Upper lobe of right lung (tissue), 1 donor: Measurements from ENCODE around the gene NOP53. TPM values are rescaled to one million over a fixed set of nuclear protein-coding genes. Genes with fewer than 3 reads are reported as not detected.

ENCODE experiments used
- ATAC-seq: fragments of 200-7000 bp; cut with Tn5 transposase; one replicate; pipeline ENCODE4 v1.9.1; 2020; ENCODE audit warnings: mild to moderate bottlenecking, moderate library complexity
- DNase-seq: peaks from one replicate; pipeline ENCODE4 v3.0.0-alpha.2; 2020
- H3K27ac ChIP-seq: fragments of 200-600 bp; one replicate; pipeline ENCODE4 v1.8.0; 2022
- H3K27me3 ChIP-seq: fragments of 200-600 bp; one replicate; pipeline ENCODE4 v1.8.0; 2022; ENCODE audit warnings: mild to moderate bottlenecking
- H3K36me3 ChIP-seq: fragments of 200-600 bp; one replicate; pipeline ENCODE4 v1.8.0; 2022
- H3K4me1 ChIP-seq: fragments of 200-600 bp; one replicate; pipeline ENCODE4 v1.8.0; 2022
- H3K4me3 ChIP-seq: fragments of 200-600 bp; one replicate; pipeline ENCODE4 v1.8.0; 2022; ENCODE audit warnings: mild to moderate bottlenecking
- H3K9me3 ChIP-seq: fragments of 200-600 bp; one replicate; pipeline ENCODE4 v1.8.0; 2022
- CTCF ChIP-seq: fragments of 200-600 bp; IDR thresholded peaks from one replicate; pipeline ENCODE4 v1.8.0; 2022; ENCODE audit warnings: antibody characterized with exemption
- intact Hi-C: fragments of 100-400 bp; cut with DNase I; formaldehyde crosslinking; loops from one replicate; pipeline ENCODE4 v1.11.0; 2022
- long read RNA-seq: library from polyadenylated mRNA; unstranded; transcript quantifications from one replicate; pipeline ENCODE4 v2.0.0, GENCODE V29; 2021
- total RNA-seq: library from RNA; stranded (reverse); fragmentation: NEBNext Ultra II Directional; extraction: Animal tissue kit (Norgen Biotek cat#: 25700); gene quantifications from one replicate; pipeline ENCODE4 v1.2.1, GENCODE V29; 2021
- donor health status: DM: no; HTN: yes; CAD: no; lungs with severe emphysema.

The NOP53 gene
- 260 TPM for total RNA-seq
- long read RNA-seq, transcript NOP53-201 (13 exons, 1,528 nt), result major isoform, 395 of 464 reads
- long read RNA-seq, partial matches to known transcripts, result 59 of 464 reads
- long read RNA-seq, other reads (novel, unspliced or antisense), result 10 of 464 reads

- Histone ChIP-seq H3K4me3 (peak within 1 kb of the TSS; percentile 77), H3K36me3 (peaks cover 48% of the 10 kb centered on the region), H3K27me3 (no peaks in the 10 kb centered on the region), H3K27ac (peak within 1 kb of the TSS; percentile 97), H3K4me1 (peaks cover 35% of the 10 kb centered on the region), H3K9me3 (no peaks in the 10 kb centered on the region)
- no peak for TF ChIP-seq CTCF
- intact Hi-C loops, result no loop called here
- DNase-seq (peak; percentile 98), ATAC-seq (peak; percentile 74)
Measured at GRCh38 chr19:47745010-47745901, at the start of gene NOP53. NOP53 (plus strand) TSS chr19:47745546; CDS start chr19:47745560, 14 bp downstream.

DNA sequence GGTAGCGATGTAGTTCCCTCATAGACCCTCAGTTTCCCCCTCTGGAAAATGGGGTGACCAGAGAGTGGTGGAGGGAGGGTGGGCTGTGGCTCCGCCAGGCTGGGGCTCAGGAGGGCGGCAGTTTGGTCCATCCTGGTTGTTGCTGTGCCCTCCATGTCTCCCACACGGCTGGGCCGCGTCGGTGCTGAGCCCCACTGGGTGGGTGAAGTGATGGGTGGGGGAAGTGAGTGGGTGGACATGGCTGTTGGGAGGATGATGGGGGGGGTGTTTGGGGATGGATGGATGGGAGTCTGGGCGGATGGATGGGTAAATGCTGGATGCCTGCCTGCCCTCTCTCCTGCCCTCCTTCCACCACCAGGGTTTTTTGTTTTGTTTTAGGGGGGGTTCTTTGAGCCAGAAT is 48.7 kb upstream of the NOP53 start:
- DNase-seq, result no peak
- intact Hi-C loops, result loop anchor here (5.0 to 10.0 kb wide), 2 partner anchors 82 to 259 kb away; no protein-coding TSS in a partner anchor
- Histone ChIP-seq H3K27me3 (no peaks in the 10 kb centered on the region), H3K36me3 (peaks cover 37% of the 10 kb centered on the region), H3K9me3 (no peaks in the 10 kb centered on the region), H3K4me1 (no peaks in the 10 kb centered on the region), H3K4me3 (no peak overlapping the region), H3K27ac (no peak overlapping the region)
- no peak for TF ChIP-seq CTCF
- ATAC-seq, result no peak

GRCh38 chr19:47697863-47698609 is 47.3 kb upstream of the NOP53 start:
- H3K27me3 ChIP-seq, result no peaks in the 10 kb centered on the region
- DNase-seq, result peak; percentile 84
- no peaks in the 10 kb centered on the region for H3K9me3 ChIP-seq
- peak; percentile 94 for ATAC-seq
- H3K4me3 ChIP-seq, result no peak overlapping the region
- peaks cover 40% of the 10 kb centered on the region for H3K36me3 ChIP-seq
- peak overlapping the region; percentile 34 for H3K27ac ChIP-seq
- H3K4me1 ChIP-seq, result no peaks in the 10 kb centered on the region
- intact Hi-C loops, result loop anchor here (5.0 to 10.0 kb wide), 2 partner anchors 83 to 261 kb away; no protein-coding TSS in a partner anchor
- peak; percentile 97 for TF ChIP-seq CTCF

DNA sequence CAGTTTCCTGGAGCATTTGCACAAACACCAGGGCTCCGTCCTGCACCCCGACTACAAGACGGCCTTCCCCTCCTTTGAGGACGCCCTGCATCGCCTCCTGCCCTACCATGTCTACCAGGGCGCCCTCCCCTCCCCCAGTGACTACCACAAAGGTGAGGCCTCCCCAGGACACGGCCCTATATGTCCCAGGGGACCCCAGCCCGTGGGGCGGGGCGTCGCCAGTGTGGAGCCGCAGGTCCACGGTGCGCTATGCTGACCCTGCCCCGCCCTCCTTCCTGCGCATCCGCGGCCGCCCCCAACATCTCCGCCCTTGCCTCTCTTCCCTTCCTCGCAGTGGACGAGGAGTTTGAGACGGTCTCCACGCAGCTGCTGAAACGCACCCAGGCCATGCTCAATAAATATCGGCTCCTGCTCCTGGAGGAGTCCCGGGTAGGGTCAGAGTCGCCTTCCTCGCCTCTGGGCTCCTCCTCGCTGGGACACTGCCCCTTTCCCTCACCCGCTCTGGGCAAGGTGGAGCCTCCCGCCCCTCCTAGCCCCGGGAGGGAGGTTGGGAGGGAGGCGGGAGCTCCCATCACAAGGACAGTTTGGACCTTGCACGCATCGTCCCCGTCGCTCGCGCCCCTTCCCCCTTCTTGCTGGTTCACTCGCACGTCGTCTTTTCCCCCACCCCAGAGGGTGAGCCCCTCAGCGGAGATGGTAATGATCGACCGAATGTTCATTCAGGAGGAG is 46.6 kb upstream of the NOP53 start:
- no peak for DNase-seq
- ATAC-seq, result no peak
- intact Hi-C loops, result loop anchor here (5.0 to 10.0 kb wide), 2 partner anchors 84 to 261 kb away; no protein-coding TSS in a partner anchor

More for the DNA sequence above, 46.6 kb upstream of the NOP53 start:
- no peaks in the 10 kb centered on the region for H3K4me1 ChIP-seq
- no peak for TF ChIP-seq CTCF
- no peaks in the 10 kb centered on the region for H3K9me3 ChIP-seq
- H3K36me3 ChIP-seq, result peaks cover 45% of the 10 kb centered on the region
- no peaks in the 10 kb centered on the region for H3K27me3 ChIP-seq
- no peak overlapping the region for H3K4me3 ChIP-seq
- no peak overlapping the region for H3K27ac ChIP-seq
